Left kidney (tissue), 2 donors: ENCODE measurements around the gene DBP. TPM values are rescaled to one million over a fixed set of nuclear protein-coding genes. Genes with fewer than 3 reads are reported as not detected.
"Not testable (repeated sequence)": the region's sequence is repeated elsewhere in the genome, so short reads cannot be mapped to it uniquely, and the experiment has no call there.

Experiments
- DNase-seq: peaks from one replicate; pipeline ENCODE4 v3.0.0-alpha.2; 2013
- polyA plus RNA-seq: library from polyadenylated mRNA; unstranded; fragments of 120-200 nt; gene quantifications from one replicate; pipeline ENCODE4 v1.2.1, GENCODE V29; 2013; ENCODE audit not compliant: insufficient read length

Gene DBP
- polyA plus RNA-seq, 1 donor = 9.5 TPM

- DNase-seq = no peak
Measured at GRCh38 chr19:48669903-48670668, 32.9 kb upstream of the DBP start.

- DNase-seq = no peak
Measured at GRCh38 chr19:48668761-48669160, 31.6 kb upstream of the DBP start.

- no peak for DNase-seq
Measured at GRCh38 chr19:48668332-48668731, 31.2 kb upstream of the DBP start.

GRCh38 chr19:48665786-48666185, 28.6 kb upstream of the DBP start:
- DNase-seq = no peak

- DNase-seq = no peak
Measured at GRCh38 chr19:48664476-48664875, 27.3 kb upstream of the DBP start.

- DNase-seq = no peak
Measured at GRCh38 chr19:48663667-48664066, 26.5 kb upstream of the DBP start.

- DNase-seq = no peak
Measured at GRCh38 chr19:48661711-48662090, 24.5 kb upstream of the DBP start.

GRCh38 chr19:48660852-48661710, 23.9 kb upstream of the DBP start:
- no peak for DNase-seq

GRCh38 chr19:48659768-48660167, 22.6 kb upstream of the DBP start:
- DNase-seq = no peak

GRCh38 chr19:48658483-48658882, 21.3 kb upstream of the DBP start:
- DNase-seq = no peak

GRCh38 chr19:48657828-48658227, 20.6 kb upstream of the DBP start:
- DNase-seq = not testable (repeated sequence)

- DNase-seq = no peak
Measured at GRCh38 chr19:48656840-48657474, 19.8 kb upstream of the DBP start.

- DNase-seq = no peak
Measured at GRCh38 chr19:48654299-48655059, 17.3 kb upstream of the DBP start.

GRCh38 chr19:48651683-48652048, 14.5 kb upstream of the DBP start:
- DNase-seq = no peak

- DNase-seq = no peak
Measured at GRCh38 chr19:48650974-48651682, 13.9 kb upstream of the DBP start.

- DNase-seq = no peak
Measured at GRCh38 chr19:48648134-48648533, 11.0 kb upstream of the DBP start.

GRCh38 chr19:48646722-48647216, 9.6 kb upstream of the DBP start:
- no peak for DNase-seq

- DNase-seq = peak; percentile 91
Measured at GRCh38 chr19:48646001-48646721, 9.0 kb upstream of the DBP start, which contains the start of gene CA11. Gene CA11 (minus strand): TSS chr19:48646187. CDS start chr19:48645632, 555 bp downstream.

- no peak for DNase-seq
Measured at GRCh38 chr19:48645620-48646000, 8.4 kb upstream of the DBP start.

- DNase-seq = no peak
Measured at GRCh38 chr19:48644839-48645619, 7.8 kb upstream of the DBP start.
